Hematopoietic multipotent progenitor cell treated with erythropoietin and hydrocortisone succinate and interleukin-3 and kit ligand, for 17 days (in vitro differentiated cells): ENCODE data around the gene PSMC5.

ENCODE experiments used
- DNase-seq: peaks from one replicate; pipeline ENCODE4 v3.0.0-alpha.2; 2015; ENCODE audit warnings: low spot score

The PSMC5 gene

GRCh38 chr17:63820963-63821561 lies 6.2 kb upstream of the PSMC5 start:
- no peak for DNase-seq

DNA sequence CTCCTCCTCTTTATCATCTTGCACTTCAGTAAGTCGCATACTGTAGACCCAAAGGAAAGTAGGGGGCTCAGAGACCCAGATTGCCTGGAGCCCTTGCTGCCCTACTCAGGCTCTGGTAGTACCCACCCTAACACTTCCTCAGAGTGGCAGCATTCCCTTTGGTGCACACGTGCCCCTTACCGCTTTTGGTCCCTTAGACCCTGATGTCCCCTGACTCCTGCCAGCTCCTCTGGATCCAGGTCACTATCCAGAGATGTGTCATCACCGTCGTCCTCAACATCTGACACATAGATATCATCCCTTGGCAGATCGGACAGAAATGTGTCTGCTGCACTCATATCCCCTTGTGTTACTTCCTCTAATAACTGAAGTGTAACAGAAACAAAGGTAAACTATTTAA lies 5.4 kb upstream of the PSMC5 start:
- no peak for DNase-seq

DNA sequence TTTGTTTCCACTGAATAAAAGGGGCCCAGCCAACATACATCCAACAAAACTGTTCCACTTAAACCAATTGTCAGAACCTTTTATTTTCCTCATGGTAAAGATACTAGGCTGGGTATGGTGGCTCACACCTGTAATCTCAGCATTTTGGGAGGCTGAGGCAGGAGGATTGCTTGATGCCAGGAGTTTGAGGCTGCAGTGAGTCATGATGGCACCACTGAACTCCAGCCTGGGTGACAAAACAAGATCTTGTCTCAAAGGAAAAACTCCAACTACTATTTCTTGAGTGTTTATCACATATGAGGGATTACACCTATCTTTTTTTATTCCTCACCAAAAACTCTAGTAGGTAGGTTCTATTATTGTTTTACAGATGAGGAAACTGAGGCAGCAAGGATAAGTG lies 4.7 kb upstream of the PSMC5 start:
- DNase-seq: no peak

DNA sequence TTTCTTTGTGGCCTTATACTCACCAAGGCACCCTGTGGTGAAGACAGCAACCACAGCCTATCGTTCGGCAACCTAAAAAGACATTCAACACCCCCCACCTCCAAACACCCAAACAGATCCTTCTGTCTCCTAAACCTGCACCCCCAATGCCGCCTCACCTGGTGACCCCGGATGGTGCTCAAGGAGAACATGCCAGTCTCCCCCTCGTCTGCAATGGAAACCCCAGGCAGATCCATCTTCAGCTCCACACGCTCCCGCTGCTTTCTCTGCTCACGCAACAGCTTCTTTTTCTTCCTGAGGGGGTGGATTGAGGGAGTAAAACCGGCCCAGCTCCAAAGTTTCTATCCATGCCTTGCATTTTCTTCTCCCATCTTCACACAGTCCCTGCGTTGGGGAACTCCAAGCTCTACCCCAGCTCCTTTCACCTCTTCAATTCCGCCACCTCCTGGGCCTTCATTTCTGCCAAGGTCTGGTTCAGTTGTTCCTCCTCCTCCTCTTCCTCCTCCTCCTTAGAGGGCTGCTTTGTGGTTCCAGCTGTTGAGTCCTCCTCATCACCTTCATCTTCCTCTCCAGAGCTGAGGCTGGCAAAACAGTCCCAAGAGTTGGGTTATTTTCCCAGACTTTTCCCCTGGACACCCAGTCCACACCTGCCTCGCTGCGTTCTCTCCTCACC lies 3.4 kb upstream of the PSMC5 start:
- DNase-seq: no peak

DNA sequence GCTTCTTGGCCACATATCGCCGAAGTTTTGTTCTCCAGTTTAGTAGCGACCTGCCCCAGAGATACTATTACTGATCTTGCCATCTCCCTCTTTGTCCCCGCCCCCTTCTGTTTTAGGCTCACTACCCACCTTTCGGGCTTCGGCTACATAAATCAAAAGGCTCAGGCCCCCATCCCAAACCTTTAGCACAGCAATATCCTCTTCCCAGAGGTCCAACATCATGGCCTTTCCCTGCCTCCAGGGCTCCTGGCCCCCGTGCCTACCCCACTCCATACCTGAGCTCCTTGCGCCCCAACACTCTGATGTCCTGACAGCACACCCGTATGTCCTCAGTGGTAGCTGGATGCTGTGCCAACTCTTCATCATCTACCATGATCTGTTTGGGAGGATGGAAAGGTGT lies 2.9 kb upstream of the PSMC5 start:
- no peak for DNase-seq

DNA sequence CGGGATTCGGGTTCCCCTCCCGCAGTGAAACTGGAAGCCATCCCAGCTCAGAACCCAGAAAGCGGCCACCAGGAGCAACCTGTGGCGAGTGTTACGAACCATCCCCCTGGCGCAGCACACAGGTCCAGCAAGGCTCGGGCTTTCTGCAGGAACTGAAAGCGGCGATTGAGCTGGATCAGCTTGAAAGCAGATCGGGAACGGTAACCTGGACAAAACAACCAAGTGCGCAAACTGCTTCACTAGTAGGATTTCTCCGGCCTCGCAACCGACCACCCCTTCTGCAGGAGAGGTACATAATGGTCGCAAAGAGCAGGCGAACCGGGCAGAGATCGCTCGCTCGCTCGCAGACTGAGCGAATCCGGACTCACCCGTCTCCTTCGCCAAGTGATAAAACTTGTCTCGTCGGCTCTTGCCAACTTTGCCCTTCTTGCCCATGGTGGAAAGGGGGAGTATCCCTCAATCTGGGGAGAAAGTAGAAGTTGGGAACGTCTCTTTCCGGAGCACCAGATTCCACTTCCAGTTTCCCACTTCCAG lies 696 bp upstream of the PSMC5 start:
- DNase-seq: no peak

GRCh38 chr17:63827801-63828221 lies 580 bp downstream of the PSMC5 start:
- no peak for DNase-seq

- DNase-seq: no peak
Observed at GRCh38 chr17:63828936-63829335, 1.7 kb downstream of the PSMC5 start.

- no peak for DNase-seq
Observed at GRCh38 chr17:63830278-63830677, 3.0 kb downstream of the PSMC5 start.

DNA sequence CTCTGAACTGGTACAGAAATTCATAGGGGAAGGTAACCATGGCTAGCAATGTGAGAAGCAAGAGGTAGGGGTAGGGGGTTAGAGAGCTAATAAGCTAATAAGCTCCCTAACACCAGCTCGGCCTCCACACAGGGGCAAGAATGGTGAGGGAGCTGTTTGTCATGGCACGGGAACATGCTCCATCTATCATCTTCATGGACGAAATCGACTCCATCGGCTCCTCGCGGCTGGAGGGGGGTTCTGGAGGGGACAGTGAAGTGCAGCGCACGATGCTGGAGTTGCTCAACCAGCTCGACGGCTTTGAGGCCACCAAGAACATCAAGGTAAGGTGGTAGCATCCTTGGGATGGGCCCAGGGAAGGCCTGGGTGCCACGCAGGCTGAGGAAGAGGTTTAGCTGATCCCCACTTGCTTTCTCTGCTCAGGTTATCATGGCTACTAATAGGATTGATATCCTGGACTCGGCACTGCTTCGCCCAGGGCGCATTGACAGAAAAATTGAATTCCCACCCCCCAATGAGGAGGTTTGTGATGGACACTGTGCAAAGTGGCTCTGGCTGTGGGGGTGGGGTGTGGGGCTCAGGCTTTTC lies 3.8 kb downstream of the PSMC5 start:
- DNase-seq: no peak

- DNase-seq: no peak
Observed at GRCh38 chr17:63831505-63831904, 4.3 kb downstream of the PSMC5 start.

DNA sequence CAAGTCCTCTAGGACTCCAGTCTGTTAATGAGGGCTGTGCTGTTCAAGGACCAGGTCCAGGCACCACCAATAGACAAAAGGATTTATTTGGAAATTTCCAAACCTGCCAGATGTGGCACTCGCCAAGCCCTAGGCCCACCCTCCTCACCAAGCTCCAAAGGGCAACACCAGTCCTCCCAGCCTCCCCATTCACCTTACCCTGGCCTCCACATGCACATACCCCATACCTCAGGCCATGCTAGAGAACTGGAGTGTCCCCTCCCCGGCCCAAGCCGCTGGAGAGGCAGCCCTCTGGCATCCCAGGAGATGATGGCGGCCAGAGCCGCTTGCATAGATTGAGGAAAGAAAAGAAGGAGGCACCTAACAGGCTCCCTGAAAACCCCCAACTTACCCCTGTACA lies 4.8 kb downstream of the PSMC5 start:
- DNase-seq: no peak

DNA sequence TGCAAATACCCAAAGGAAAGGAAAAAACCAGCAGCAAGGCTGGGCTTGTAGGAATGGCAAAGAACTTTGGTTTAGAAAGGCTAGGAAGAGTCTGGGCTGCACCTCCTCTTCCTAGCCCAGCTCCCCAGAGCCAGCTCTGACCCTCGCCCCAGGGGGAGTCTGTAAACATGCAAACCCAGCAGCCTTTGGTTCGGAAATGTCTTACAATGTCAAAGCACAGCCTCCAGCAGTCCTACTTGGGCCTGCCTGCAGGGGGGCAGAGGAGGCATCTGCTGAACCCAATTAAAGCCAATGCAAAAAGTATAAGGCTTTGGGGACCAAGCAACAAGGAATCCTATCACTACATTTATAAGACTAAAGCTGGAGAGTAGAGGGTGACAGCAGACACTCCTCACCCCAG lies 5.2 kb downstream of the PSMC5 start:
- no peak for DNase-seq

DNA sequence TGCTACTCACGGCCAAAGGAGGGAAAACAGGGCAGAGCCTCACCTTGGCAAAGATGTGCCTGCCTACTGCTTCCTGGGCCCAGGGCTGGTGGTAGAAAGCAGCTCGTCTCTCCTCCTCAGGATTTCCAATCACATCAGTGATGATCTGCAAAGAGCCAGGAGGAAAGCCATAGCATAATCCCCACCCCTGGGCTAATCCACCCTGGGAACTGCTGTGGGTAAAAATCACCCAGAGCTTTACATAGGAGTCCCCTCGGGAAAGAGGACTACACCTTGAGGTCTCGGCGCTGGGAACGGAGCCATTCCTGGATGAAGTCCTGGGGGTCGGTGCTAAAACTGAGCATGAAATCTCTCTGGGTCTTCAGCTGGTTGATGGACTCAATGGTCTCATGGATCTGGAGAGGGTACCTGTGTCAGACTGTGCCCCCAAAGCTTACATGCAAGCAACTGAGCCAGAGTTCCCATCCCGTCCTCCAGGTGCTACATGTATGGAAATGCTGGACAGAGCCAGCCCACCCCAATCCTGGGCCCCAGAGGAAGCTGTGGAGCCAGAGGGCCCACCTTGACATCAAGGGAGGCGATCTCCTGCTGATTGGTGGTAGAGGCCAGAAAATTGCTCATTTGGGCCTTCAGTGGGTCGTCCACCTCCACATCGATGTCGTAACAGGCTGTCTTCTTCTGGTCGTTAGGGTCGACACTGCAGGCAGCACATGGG lies 6.0 kb downstream of the PSMC5 start:
- no peak for DNase-seq

- no peak for DNase-seq
Observed at GRCh38 chr17:63833741-63834373, 6.6 kb downstream of the PSMC5 start.

DNA sequence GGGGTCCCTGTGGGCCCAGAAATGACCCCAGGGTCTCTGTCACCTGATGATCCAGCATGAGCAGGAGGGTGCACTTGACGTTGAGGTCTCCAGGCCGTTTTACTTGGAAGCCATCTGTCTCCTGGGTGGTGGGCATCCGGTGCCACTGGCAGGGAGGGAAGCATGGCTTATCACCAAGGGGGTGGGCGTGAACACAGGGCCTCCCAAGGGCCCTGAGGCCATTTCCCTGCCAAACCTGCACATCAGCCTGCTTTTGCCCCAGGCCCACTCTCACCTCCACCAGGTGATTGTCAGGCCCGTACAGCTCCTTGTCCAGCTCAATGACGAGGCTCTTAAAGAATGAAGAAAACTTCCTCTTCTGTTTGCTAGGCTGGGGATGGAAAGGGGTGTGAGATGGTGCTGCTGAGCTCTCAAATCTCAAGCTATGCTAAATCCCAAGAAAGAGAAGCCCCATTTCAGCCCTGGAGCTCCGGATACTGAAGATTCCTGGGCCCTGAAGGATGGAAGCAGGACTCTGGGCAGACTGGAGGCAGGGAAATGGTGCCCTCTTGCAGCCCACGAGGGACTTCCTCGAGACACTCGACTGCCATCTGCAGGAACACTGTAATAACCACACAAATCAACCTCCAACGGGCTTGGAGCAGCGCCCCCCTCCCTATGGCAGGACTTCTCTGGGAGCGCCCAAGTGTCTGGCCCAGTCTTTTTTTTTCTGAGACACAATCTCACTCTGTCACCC lies 7.4 kb downstream of the PSMC5 start:
- DNase-seq: peak; percentile 65

DNA sequence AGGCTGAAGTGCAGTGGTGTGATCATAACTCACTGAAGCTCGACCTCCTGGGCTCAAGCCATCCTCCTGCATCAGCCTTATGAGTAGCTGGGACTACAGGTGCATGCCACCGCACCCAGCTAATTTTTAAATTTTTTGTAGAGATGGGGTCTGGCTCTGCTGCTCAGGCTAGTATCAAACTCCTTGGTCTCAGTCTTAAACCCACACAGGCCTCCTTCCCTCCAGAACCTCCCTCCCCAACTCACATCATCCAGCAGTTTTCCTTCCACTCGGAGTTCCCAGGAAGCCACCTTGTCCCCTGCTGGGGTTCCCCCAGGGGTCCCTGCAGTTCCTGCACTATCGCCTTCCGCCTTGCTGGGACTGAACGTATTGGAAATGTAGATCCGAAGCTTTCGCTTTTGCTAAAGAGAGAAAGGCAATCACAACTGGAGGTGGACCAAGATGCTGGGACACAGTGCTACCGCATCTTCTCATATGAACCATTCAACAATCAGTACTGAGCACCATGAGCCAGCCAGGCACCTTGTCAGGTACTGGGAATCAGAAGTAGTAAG lies 8.0 kb downstream of the PSMC5 start:
- DNase-seq: no peak

GRCh38 chr17:63836811-63837210 lies 9.6 kb downstream of the PSMC5 start:
- DNase-seq: no peak

- no peak for DNase-seq
Observed at GRCh38 chr17:63837480-63837879, 10.2 kb downstream of the PSMC5 start.

- DNase-seq: no peak
Observed at GRCh38 chr17:63837962-63838600, 10.8 kb downstream of the PSMC5 start.

GRCh38 chr17:63838631-63839171 lies 11.5 kb downstream of the PSMC5 start:
- DNase-seq: no peak
